ENCODE measurements around the gene TREH. TPM values are rescaled to one million over a fixed set of nuclear protein-coding genes. Genes with fewer than 3 reads are reported as not detected.

Gene TREH
- total RNA-seq, 1 experiment from 2014 or later: 0.05 TPM

- peaks cover 7% of the 10 kb centered on the region; the same call in 1 of the 2 replicates for H3K36me3 ChIP-seq (ENCODE audit: control insufficient read depth, insufficient read depth, low read length)
- H3K9me3 ChIP-seq (ENCODE audit: control insufficient read depth, insufficient read depth, low read depth, low read length): no peaks in the 10 kb centered on the region
- in situ Hi-C loops (cut with HindIII; ENCODE audit: low pct_unique_long_range_greater_than_20kb, low sequenced_read_pairs): no loop called here
- peaks cover 12% of the 10 kb centered on the region for H3K4me1 ChIP-seq (ENCODE audit: control insufficient read depth, insufficient read depth, low read length)
- H3K27ac ChIP-seq (ENCODE audit: low read length): no peak overlapping the region
- intact Hi-C loops (cut with micrococcal nuclease; ENCODE audit: unreplicated experiment): no loop called here
- no peak overlapping the region for H3K4me3 ChIP-seq (ENCODE audit: low read depth in 2 of 2, low read length in 2 of 2)
- DNase-seq (ENCODE audit: low read depth, low spot score) (no peak), ATAC-seq (no peak)
- H3K27me3 ChIP-seq (ENCODE audit: control insufficient read depth, insufficient read depth, low read length): no peaks in the 10 kb centered on the region
- ChIA-PET CTCF (interaction anchor here (0.6 kb wide), 1 partner anchor 8 kb away, joined by 3 read pairs; no protein-coding TSS in a partner anchor), POLR2A (no interaction called here)
- no TSS peak for BruUV-seq (replicated peaks)
- no peak for TF ChIP-seq CTCF (IDR thresholded peaks at IDR 0.05)
These were observed 22.2 kb downstream of the TREH start for GRCh38 chr11:118657238-118657637.

- intact Hi-C loops (cut with micrococcal nuclease; ENCODE audit: unreplicated experiment) (no loop called here), in situ Hi-C loops (cut with HindIII; ENCODE audit: low pct_unique_long_range_greater_than_20kb, low sequenced_read_pairs) (no loop called here)
- H3K4me3 ChIP-seq (ENCODE audit: low read depth in 2 of 2, low read length in 2 of 2): no peak overlapping the region
- POLR2A ChIA-PET: no interaction called here
- H3K4me1 ChIP-seq (ENCODE audit: control insufficient read depth, insufficient read depth, low read length): peaks cover 12% of the 10 kb centered on the region
- H3K9me3 ChIP-seq (ENCODE audit: control insufficient read depth, insufficient read depth, low read depth, low read length): no peaks in the 10 kb centered on the region
- ATAC-seq: no peak
- CTCF ChIA-PET: interaction anchor here (0.6 kb wide), 1 partner anchor 9 kb away, joined by 3 read pairs; no protein-coding TSS in a partner anchor
- peaks cover 7% of the 10 kb centered on the region; the same call in 1 of the 2 replicates for H3K36me3 ChIP-seq (ENCODE audit: control insufficient read depth, insufficient read depth, low read length)
- TF ChIP-seq POLR2AphosphoS5 (IDR thresholded peaks at IDR 0.05; ENCODE audit: low read depth, low read length) (no peak), TCF7L2 (IDR thresholded peaks at IDR 0.05; ENCODE audit: low read depth, low read length) (no peak), REST (IDR thresholded peaks at IDR 0.05; ENCODE audit: insufficient read depth in 1 of 2, low read depth in 2 of 2, low read length in 1 of 2) (no peak), CTCF (IDR thresholded peaks at IDR 0.05) (no peak), SIN3A (IDR thresholded peaks at IDR 0.05; ENCODE audit: borderline replicate concordance, insufficient read depth, low read depth, low read length) (no peak)
- no peaks in the 10 kb centered on the region for H3K27me3 ChIP-seq (ENCODE audit: control insufficient read depth, insufficient read depth, low read length)
- no peak overlapping the region for H3K27ac ChIP-seq (ENCODE audit: low read length)
- BruUV-seq (replicated peaks): no TSS peak
- DNase-seq (ENCODE audit: low read depth, low spot score): no peak
These were observed 22.8 kb downstream of the TREH start for GRCh38 chr11:118656563-118657165.
